HG03378 (cell line): ENCODE measurements around the gene VPS4B.
"Not testable (repeated sequence)": the region's sequence is repeated elsewhere in the genome, so short reads cannot be mapped to it uniquely, and the experiment has no call there.

Experiments
- ATAC-seq: cut with Tn5 transposase; IDR thresholded peaks from one replicate; pipeline ENCODE4 v1.9.1; 2021; ENCODE audit warnings: mild to moderate bottlenecking, moderate library complexity; ENCODE audit not compliant: unreplicated experiment

The VPS4B gene

GRCh38 chr18:63422087-63422863, at the start of gene VPS4B:
Gene VPS4B (minus strand): TSS chr18:63422476. CDS start chr18:63422259, 217 bp downstream.
- ATAC-seq = peak; percentile 97

DNA sequence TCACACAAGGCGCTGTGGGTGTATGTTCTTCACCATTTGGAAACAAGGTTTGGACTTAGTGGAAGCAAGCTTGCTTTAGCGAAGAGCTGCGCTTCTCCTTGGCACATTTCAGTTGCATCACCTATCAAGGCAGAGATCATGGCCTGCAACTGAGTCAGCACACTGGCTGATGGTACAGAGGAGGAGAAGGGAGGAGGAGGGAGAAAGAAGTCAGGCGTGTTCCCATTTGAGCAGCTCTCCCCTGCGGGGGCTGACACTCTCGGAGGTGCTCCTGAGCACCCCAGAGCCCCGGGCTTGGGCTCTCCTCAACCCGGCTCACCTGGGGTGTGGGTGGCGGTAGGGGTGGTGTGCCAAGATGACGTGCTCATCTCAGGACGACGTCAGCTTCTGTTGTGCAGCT, 48.5 kb upstream of the VPS4B start:
- no peak for ATAC-seq

- ATAC-seq = no peak
These were observed 46.3 kb upstream of the VPS4B start for GRCh38 chr18:63468575-63468974.

- no peak for ATAC-seq
These were observed 45.4 kb upstream of the VPS4B start for GRCh38 chr18:63467699-63468098.

DNA sequence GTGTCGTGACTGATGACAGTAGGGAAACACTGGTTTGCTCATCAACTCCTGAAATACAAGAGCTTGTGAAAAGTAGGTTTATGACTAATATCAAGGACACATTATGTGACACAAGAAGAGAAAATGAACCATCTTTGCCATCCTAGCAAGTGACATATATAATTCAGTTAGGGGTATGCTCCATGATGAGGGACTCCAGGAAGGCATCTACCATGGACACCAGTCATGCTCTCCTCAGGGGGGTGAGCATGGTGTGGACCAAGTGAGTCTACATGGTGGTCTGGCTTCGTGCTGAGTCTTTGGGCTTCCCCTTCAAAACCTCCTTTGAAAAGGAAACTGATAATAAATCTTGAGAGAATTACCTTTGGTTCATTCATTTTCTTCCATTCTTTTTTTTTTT, 42.8 kb upstream of the VPS4B start:
- no peak for ATAC-seq

DNA sequence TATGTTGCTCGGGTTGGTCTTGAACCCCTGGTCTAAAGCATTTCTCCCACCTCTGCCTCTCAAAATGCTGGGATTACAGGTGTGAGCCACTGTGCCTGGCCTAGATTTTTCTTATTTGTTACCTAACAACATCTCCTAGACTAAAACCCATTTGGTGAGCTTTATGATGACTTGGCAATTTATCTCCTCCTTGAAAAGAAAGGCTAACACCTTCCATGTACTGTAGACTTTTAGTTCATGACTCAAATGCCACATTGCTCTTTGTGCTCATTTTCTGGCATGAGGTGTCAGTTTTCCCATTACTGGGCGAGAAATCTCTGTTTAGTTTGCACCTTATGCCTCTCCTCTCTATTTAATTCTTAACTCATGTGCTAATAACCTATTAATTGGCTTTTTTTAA, 42.2 kb upstream of the VPS4B start:
- ATAC-seq = no peak

- no peak for ATAC-seq
These were observed 38.1 kb upstream of the VPS4B start for GRCh38 chr18:63460414-63460813.

- ATAC-seq = no peak
These were observed 35.7 kb upstream of the VPS4B start for GRCh38 chr18:63457977-63458376.

- ATAC-seq = no peak
These were observed 32.2 kb upstream of the VPS4B start for GRCh38 chr18:63454497-63454896.

DNA sequence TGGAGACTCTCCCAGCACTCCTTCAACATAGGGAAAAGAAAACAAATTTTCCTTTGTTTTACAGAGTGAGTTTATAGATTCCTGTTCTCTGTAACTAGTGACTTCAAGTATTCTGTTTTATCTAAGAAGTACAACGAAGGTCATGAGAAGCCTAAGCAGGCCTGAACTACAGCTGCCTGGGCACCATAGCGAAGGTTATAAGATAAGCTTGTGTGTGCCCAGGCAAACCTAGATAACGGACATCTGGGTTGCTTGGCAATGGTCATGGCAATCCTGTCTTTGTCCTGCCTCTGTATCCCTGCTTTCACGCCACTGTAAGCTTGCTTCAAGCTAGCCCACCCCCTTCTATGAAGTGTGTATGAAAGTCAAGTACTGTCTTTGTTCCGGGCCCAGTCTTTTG, 30.5 kb upstream of the VPS4B start:
- ATAC-seq = not testable (repeated sequence)

DNA sequence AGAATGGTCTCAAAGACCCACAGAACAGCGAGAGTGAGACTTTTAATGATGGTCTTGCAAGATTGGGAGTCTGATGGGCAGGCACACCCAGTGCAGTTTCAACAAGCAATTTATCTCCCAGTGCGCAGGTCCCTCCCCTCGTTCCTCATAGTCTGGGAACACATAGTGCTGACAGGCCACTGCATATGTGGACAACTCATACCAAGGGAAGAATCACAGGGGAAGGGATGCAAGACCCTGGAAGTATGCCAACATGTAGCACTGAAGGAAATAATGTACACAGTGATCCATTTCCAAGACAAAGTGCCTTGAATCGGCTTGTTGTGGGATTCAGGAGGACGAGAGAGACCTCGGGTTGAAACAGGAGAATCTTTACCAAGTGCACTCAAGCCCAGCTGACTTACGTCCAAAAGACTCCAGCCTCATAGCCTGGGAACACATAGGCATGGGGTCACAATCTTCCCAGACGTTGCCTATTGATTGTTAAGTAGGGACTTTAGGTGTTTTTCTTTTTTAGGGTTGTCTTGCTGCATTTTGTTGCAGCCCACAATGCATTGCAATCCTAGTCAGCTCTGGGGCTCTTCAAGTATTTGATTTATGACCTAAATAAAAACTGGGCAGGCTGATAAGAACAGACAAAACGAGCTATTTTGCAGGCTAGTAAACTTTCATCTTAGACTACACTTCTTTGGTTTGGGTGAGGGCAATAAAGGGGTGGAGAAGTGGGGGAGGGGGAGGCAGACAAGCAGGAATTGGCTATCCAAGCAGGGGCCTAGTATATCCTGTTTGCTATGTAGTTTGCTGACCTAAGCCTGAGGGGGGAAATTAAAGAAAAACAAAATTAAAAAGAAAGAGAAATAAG, 29.8 kb upstream of the VPS4B start:
- no peak for ATAC-seq

GRCh38 chr18:63449426-63449825, 27.1 kb upstream of the VPS4B start:
- no peak for ATAC-seq

DNA sequence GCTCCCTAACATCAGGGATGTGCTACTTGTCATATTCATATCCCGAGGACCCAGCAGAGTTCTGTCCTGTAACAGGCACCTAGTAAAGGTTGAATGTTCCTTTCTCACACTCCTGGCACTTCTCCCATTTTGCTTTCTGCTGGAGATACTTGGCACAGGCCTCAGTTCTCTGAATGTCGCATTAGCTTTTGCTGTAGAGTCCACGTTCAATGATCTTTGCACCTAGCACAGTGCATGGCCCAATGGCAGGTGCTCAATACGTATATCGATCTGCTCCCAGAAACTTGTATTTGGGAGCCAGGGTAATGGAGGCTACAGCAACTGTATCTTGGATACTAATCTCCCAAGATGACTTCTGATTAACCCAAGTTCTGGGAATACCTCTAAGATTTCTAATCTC, 24.8 kb upstream of the VPS4B start:
- ATAC-seq = no peak

DNA sequence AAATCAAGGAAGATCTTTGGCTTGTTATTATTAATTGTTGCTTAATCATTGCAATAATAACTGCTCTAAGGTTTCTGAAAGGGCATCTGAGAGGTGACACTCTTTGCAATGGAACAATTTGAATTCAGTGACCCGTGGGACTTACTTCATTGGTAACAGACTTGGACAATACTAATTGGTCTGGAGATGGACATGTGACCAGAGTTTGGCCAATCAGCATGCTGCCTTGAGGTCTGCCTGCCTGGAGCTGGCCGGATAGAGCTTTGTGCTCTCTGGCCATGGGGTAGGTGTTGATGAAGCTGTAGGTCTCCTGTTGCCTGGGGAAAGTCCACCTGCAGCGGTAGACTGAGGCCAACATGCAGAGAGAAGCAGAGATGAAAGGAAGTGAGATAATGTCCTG, 24.0 kb upstream of the VPS4B start:
- no peak for ATAC-seq

GRCh38 chr18:63445037-63445436, 22.8 kb upstream of the VPS4B start:
- ATAC-seq = no peak

DNA sequence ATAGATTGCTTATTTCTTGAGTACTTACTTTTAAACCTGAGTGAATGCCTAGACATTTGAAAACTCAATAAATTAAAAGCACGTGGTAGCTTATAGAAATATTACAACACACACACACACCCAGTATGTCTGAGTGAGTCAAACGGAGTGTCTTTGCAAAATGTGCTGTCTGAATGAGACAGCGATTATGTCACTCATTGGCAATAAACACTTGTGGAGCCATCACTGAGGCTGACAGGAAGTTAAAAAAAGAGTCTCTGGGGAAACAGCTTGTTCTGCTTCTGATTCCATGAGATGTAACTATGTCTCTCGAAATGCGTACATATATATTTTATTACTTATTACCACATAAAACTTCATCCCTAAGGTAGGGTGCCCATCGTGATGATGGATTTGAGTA, 22.3 kb upstream of the VPS4B start:
- ATAC-seq = peak; percentile 82

DNA sequence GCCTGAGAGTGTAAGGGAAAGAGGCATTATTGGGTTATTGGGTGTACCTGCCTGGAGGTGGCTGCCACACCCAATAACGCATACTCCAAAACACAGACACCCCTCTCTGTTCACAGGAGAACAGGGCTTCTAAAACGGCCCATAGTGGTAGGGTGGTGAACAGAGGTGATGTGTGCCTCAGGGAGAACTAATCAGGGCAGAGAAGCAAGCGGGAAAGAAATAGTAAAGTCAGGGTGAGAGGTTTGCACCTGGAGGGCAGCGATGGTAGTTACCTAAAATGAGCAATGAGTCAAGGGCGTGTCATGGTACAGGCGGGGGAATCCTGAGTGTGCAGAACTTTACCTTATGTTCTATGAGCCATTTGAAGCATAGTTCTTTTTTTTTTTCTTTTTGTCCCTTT, 21.6 kb upstream of the VPS4B start:
- ATAC-seq = no peak

DNA sequence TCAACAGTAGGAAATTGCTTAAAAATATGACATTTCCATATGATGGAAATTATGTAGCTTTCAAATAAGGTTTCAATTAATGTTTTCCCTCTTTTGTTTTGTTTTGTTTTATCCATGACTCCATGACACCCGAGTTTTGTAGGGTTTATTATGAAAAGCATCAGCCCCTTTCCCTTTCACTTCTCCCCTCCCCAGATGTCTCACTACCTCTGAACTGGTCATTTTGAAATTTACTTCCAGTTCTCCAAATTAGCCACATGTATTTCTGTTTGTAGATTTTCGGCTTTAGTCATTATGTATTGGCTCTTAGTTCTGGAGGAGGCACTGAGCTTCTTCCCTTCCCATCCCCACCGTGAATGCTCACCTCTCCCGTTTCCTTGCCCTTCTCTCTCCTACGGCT, 18.6 kb upstream of the VPS4B start:
- ATAC-seq = no peak

- no peak for ATAC-seq
These were observed 17.9 kb upstream of the VPS4B start for GRCh38 chr18:63440219-63440618.

DNA sequence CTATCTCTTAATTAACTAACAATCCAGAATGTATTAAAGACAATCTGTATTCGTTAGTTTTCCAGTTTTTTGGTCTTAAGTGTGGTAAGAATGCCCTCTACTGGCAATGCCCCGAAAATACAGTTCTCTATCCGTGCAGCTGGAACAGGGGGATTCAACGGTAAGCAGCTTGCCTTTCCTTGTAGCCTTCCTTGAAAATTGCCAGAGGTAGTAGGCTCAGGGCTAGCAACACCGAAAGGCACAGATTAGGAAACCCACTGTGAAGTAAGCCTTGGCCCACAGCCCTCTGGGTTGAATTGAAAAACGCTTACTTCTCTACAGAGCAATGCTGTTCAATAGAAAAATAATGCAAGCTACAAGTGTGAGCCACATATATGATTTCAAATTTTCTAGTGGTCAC, 17.1 kb upstream of the VPS4B start:
- peak; percentile 58 for ATAC-seq

DNA sequence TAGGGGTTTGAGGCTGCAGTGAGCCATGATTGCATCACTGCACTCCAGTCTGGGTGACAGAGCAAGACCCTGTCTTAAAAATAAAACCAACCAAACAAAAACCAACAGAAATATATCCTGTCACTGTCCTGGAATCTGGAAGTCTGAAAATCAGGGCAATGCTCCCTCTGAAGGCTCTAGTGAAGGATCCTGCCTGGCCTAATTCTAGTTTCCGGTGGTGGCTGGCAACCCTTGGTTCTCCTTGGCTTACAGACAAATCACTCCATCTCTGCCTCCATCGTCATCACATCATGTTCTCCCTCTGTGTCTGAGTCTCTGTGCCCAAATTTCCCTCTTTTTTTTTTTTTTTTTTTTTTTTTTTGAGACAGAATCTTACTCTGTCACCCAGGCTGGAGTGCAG, 15.9 kb upstream of the VPS4B start:
- ATAC-seq = no peak

GRCh38 chr18:63433334-63433866, 11.1 kb upstream of the VPS4B start:
- no peak for ATAC-seq
